GM20000 (cell line): ENCODE measurements around the gene GLYR1.

Experiments
- DNase-seq: peaks from one replicate; pipeline ENCODE4 v3.0.0; 2012; ENCODE audit warnings: low spot score
- CTCF ChIP-seq: IDR thresholded peaks from 2 replicates; pipeline ENCODE4 v1.5.1; 2012; ENCODE audit warnings: mild to moderate bottlenecking, control low read depth; ENCODE audit errors: extremely low read depth, missing control alignments

Gene GLYR1

DNA sequence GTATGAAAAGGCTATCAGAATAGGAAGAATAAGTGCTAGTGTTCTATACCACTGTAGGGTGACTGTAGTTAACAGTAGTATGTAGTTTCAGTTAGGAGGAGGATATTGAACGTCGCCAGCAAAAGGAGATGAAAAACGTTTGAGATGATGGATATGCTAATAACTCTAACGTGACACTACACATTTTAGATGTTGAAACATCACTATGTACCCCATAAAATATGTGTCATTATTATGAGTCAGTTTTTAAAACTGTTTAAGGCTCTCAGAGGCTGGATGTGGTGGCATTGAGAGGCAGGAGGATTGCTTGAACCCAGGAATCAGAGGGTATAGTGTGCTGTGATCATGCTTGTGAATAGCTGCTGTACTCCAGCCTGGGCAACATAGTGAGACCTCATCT is 32.0 kb upstream of the GLYR1 start:
- no peak for TF ChIP-seq CTCF
- no peak for DNase-seq

- DNase-seq: no peak
- no peak for TF ChIP-seq CTCF
These were observed 30.2 kb upstream of the GLYR1 start for GRCh38 chr16:4877380-4877685.

GRCh38 chr16:4876646-4877379 is 29.7 kb upstream of the GLYR1 start:
- TF ChIP-seq CTCF: no peak
- no peak for DNase-seq

- TF ChIP-seq CTCF: no peak
- DNase-seq: no peak
These were observed 27.6 kb upstream of the GLYR1 start for GRCh38 chr16:4874666-4875065.

DNA sequence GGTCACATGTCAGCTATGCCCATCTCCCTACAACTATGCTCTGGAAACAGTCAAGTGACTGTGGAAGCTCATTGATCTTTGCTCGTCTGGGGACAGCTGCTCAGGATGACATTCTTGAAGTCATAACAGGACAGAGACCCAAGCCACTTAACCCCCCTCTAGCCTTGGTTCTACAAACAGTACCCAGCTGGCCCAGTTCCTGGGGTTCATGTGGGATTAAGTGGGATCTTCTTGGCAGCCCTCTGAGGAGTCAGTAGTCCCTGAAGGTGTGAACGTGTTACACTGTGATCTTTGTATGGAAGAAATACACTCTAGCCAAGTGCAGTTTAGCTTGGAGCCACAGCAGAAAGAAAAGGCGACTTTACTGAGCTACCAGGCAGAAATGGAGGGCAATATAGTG is 26.0 kb upstream of the GLYR1 start:
- DNase-seq: no peak
- TF ChIP-seq CTCF: no peak

- TF ChIP-seq CTCF: no peak
- DNase-seq: no peak
These were observed 24.0 kb upstream of the GLYR1 start for GRCh38 chr16:4871071-4871470.

DNA sequence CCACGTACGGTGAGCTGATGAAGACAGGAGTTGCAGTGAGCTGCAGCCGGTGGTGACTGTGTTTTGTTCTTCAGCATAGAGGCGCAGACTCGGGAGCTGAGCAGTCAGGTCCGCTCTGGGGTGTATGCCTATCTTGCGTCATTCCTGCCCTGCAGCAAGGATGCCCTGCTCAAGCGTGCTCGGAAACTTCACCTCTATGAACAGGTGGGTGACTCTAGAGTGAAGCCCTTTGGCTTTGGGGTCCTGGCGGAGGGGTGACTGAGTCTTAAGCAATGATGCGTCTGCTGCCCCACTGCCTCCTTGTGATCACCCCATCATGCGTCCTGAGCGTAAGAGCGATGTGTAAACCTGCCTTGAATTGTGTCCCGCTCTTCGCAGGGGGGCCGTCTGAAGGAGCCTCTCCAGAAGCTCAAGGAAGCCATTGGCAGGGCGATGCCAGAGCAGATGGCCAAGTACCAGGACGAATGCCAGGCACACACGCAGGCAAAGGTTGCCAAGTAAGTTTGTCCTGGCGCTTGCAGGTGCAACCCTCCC is 23.1 kb upstream of the GLYR1 start:
- no peak for DNase-seq
- no peak for TF ChIP-seq CTCF
